HL-60/S4 treated with retinoic acid at 250 ng/mL for 4 days and 3 days (cell line): ENCODE data around the gene CACNA2D3.

Source experiments
- in situ Hi-C: fragments of 300-500 bp; cut with MboI; formaldehyde crosslinking; loops from 2 replicates; pipeline ENCODE4 v1.7.0; 2022; ENCODE audit warnings: low sequenced_read_pairs

CACNA2D3 gene

DNA sequence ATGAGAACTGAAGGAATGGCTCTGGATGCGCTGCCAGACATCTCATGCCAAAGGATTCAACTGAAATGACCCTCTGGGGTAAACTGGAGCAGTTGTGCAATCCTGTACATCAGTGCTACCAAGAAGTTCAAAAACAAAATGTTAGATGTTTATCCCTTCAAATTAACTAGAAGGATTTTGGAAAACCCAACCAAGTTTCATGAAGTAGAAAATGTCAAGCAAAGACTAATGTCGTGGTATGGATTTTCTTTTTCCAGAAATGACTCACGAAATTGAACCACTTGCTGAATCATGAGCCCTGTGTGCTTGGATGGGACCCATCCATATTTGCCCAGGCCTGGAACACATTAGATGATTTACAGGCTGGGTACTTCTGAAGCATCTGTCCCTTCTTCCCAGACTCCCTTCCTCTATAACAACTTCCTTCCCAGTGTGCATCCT lies 703.9 kb downstream of the CACNA2D3 start:
- in situ Hi-C loops: no loop called here

DNA sequence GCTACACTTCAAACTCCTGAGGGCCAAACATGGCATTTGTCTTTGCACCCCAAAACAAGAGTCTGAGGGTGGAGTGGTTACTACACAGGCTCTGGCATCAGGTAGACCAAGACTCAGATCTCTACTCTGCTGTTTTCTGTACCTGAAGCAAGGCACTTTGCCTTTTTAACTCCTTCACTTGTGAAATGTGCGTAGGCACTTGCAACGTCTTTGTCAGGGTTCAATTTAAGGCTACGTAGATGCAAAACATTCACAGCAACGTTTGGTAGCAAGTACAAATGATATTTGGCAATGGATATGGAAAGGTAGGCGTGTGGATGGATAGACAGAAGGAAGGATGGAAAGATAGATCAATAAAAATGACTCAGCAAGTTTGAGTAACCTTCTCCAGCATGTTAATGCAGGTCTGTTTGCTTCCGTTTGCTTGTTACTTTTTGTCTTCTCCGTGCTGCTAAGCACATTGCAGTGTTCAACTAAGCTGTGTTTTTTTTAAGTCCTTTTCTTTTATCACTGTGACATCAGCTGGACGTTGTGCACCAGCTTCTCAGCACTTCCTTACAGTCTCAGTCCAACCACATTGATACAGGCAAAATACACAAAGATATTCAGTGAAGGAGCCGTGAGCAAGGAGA lies 704.8 kb downstream of the CACNA2D3 start:
- in situ Hi-C loops: no loop called here

DNA sequence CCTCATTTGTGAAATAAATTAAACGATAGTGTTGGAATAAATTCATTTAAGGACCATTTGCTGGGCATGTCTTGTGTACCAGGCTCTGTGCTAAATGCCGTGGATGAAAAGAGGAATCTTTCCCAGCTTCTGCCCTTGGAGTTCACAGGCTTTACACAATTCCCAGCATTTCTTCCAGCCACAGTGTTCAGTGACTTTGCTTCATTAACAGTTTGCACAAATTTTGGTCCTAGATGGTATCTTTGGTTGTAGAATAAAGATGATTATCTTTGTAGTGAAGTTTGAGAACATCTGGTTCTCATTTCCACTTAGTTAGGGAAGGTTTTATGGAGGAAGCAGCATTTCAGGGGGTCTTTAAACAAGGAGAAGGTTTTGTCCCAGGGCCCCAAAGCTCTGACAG lies 705.4 kb downstream of the CACNA2D3 start:
- in situ Hi-C loops: no loop called here

DNA sequence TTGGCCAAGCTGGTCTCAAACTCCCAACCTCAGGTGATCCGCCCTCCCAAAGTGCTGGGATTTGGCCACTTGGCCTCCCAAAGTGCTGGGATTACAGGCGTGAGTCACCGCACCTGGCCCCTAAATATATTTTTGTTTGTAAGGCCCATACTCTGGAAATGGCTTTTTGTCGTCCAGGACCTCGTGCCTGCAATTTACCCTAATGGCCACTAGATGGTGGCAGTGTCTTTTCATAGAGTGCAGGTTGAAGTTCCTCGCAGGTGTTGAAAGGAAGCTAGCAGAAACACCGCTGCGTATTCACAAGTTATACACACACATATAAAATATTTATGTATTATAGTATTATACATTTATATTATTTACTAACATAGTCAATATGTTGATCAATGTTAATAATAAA lies 708.3 kb downstream of the CACNA2D3 start:
- in situ Hi-C loops: no loop called here

DNA sequence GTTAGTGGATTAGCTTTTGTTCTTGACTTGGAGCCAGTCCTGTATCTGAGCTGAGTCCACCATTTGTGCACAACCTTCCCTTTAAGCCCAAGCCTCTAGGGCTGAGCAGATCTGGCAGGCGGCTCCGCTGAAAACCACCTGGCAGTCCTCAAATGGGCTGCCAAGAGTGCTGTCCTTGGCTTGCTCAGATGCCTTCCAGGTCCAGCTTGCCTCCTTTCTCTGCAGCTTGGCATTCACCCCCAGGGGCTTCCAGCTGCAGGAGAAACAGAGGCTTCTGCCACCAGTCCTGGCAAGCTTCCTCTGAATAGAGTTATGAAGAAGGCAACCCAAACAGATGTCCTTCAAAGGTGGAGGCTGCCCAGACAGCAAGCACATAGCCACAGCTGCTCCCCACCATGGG lies 708.8 kb downstream of the CACNA2D3 start:
- in situ Hi-C loops: no loop called here

DNA sequence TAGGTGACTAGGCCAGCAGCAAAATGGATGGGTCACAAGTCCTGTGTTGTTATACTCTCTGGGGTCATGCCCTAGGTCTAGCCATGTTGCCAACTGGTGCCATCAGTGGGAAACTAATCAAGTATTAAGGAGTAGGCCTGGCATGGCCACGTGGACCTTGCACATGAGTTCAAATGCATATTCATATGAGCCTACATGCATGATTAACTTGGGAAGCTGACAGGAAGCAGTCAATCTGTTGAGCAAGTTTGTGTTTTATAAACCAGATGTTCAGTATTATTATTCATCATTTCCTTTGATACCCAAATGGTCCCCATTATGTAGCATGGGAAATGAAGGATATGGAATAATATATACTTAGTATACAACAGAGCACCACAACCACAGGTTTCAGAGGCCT lies 710.5 kb downstream of the CACNA2D3 start:
- in situ Hi-C loops: no loop called here

DNA sequence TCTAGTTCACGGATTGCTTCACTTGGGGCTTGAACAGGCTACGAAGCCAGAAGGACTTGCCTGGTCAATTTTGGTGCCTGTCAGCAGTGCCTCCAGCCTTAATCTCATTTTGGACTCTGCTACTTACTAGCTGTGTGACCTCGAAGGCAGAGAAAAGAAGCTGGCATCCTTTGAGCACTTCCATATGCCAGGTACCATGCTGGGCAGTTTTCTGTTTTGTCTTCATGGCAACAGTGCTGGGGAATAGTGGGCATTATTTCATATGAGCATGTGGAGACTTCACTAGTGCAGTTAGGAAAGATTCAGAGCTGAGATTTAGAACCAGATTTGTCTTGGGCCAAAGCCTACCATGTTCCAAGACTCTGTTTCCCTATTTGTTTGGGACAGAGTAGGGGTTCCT lies 713.3 kb downstream of the CACNA2D3 start:
- in situ Hi-C loops: no loop called here

DNA sequence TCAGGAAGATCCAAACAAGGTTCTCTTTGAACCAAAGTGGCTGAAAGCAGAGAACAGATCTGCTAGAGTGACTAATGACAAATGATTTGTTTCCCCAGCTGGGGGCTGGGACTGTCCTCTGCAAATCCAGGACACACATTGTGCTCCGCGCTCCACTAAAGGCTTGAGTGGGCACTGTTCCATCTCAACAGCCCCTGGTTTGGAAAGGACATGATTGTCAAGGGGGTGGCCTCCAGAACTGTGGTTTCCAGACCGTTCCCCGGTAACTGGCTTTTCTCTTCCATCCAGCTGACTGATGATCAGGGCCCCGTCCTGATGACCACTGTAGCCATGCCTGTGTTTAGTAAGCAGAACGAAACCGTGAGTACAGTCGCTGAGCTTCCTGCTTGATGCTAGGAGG lies 714.5 kb downstream of the CACNA2D3 start:
- in situ Hi-C loops: no loop called here

DNA sequence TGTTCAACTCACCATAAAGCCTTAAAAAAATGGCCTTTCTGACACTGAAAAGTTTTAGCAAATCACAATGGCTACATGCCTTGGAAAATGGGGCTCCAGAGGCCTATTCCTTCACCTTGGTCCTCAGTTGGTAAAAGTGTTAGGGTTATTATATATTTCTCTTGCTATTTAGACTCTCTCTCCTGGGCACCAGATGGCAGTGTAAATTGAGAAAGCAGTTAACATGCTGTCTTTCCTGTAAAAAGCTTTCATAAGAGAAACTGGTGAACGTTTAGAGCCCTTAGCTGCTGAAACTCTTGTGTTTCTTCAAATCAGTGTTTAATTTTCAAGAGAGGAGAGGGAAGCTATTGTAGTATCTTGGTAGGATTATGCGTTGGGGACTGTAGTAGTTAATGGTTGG lies 715.6 kb downstream of the CACNA2D3 start:
- in situ Hi-C loops: no loop called here

DNA sequence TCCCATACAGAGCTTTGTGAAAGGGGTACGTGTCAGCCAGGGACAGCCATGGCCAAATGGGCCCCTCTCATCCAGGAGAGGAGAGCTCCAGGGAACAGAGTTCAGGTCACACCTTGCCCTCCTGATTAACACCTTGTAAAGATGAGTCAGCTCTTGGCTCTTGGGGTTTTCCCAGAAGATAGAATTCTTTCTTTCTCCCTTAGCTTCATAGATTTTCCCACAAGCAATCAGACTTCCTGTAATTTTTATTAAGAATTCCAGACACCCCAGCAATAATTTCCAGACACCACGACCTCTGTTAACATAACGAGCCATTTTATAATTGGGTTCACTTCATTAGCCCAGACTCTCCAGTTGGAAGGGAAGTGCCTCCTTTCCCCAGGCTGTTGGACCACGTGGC lies 719.1 kb downstream of the CACNA2D3 start:
- in situ Hi-C loops: no loop called here

DNA sequence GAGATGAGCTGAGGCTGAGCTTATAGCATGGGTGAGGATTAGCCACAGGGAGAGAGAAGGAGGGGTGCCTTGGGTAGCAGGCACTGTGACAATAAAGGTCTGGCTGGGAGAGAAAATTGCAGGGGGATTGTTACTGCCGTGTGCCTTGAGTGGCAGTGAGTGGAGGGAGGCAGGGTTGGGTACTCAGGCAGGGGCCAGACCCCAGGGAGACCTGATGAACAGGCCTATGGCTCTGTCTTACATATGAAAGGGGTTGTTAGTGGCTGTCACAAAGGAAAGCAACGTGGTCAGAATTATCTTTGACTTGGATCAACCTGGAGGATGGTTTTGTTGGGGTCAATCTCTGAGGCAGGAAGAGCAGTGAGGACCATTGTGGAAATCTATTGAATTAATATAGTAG lies 721.0 kb downstream of the CACNA2D3 start:
- in situ Hi-C loops: no loop called here

DNA sequence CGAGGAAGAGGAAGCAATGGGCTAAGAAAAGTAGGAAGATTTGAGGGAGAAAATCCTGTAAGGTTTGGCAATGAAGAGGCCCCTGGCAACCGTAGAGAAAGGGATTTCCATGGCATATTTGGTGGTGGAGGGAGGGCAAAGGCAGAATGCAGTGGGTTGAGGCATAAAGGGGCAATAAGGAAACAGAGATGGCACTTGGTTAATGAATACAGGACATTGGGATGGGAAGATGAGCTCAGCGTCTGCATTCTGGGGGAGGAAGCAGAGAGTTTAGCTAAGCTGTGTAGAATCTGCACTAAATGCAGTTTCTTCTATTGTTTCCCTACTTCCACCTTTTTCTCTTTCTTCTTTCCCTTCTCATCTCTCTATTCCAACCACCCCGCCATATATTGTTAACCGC lies 721.9 kb downstream of the CACNA2D3 start:
- in situ Hi-C loops: no loop called here

DNA sequence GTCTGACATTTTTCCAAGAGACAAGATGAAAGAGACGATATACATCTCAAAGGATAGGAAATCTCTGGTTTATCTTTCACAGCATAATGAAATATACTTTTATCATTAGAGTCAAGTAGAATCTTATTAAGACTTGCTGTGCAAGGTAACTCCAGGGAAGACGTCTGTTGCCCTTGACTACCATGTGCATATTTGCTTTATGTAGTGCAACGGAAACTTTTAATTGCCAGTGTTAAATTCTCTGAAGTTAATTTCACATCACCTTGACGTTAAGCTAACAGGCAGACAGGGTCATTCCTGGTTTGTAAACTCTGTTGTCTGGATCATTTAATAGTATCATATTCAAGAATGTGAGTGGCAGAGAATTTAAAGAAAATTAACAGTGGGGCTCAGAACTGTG lies 722.7 kb downstream of the CACNA2D3 start:
- in situ Hi-C loops: no loop called here

DNA sequence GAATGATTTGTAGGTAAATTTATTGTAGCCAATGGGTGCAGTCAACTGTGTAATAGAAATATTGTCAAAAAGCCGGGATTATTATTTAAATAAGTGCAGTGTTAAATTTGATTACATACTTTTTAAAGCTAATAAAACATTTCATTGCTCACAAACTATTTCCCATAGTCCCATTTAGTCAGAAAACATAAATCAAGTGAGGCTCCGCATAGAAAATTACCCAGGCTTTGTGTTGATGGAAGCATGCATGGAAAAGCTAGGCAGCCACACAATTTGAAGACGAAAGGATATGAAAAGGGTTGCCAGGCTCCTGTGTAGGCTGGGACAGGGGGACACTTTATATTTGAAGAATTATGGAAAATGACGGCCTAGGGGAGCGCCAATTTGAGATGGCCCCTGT lies 723.2 kb downstream of the CACNA2D3 start:
- in situ Hi-C loops: no loop called here

DNA sequence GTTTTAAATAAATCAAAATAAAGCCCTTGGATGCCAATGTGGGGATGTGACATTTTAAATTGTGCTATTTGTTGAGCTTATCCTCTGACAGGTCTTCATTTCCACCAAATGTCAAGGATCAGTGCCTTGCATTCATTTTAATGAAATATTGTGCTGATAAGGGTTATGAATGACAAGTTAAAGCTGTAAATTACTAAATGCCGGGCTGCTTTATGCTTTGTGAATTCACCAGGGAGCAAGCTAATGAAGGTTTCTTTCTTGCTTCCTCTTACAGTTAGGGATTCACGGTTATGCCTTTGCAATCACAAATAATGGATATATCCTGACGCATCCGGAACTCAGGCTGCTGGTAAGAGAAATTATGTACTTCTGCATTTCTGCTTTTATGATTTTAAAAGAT lies 723.8 kb downstream of the CACNA2D3 start:
- in situ Hi-C loops: no loop called here

DNA sequence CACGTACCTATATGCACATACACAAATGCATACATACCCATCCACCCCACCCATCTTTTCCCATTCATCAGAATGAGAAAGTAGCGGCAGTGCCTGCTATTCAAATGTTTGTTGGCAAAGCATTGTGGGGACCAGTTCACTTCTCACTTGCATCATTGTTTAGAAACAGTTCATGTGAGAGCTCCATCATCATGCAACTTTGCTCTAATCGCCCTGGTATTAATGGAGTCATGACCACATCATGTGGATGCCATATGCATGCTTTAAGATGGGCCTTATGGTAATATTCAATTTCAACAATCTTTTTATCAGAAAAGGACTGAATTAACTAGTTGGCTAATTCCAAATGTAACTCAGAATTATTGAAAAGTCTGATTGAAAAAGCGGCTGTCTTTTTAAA lies 725.0 kb downstream of the CACNA2D3 start:
- in situ Hi-C loops: no loop called here

DNA sequence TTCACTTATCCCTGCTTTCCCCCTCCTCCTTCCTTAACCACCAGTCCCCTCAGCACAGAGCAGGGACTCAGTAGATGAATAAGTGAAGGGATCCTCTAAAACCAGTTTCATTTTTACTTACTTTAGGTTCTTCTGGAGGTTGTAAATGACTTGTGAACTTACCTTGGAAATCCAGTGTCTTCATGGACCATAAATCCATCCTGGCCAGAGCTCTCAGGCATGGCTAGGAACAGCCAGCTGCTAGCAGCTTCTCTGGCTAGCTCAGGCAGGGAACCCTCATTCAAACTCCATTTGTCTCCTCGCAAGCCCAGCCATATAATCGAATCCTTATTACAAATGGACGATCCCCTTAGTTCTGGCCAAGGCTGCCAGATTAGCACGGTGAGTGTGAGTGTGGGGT lies 727.0 kb downstream of the CACNA2D3 start:
- in situ Hi-C loops: no loop called here

DNA sequence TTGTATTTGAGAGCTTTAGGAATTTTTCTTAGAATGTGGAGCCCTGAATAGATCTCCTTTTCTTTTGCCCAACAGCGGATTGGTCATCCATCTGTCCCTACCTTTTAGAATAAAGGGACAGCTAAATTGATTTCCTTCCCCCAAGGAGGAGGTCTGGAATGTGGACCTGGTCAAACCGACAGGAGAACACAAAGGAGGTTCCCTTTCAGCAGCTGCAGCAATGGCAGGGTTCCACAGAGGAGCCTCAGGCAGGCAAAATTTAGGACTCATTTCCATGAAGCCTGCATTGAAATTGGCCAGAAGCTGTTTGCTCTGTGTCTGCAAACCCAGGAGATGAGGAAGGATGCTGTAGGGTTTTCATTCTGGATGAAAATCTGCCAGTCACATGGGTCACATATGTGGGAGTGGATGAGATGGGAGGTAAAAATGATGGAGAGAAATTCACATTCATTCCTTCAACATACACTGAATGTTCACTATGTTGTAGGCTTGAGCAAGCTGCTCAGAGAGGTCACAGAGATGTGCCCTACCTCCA lies 728.2 kb downstream of the CACNA2D3 start:
- in situ Hi-C loops: no loop called here

DNA sequence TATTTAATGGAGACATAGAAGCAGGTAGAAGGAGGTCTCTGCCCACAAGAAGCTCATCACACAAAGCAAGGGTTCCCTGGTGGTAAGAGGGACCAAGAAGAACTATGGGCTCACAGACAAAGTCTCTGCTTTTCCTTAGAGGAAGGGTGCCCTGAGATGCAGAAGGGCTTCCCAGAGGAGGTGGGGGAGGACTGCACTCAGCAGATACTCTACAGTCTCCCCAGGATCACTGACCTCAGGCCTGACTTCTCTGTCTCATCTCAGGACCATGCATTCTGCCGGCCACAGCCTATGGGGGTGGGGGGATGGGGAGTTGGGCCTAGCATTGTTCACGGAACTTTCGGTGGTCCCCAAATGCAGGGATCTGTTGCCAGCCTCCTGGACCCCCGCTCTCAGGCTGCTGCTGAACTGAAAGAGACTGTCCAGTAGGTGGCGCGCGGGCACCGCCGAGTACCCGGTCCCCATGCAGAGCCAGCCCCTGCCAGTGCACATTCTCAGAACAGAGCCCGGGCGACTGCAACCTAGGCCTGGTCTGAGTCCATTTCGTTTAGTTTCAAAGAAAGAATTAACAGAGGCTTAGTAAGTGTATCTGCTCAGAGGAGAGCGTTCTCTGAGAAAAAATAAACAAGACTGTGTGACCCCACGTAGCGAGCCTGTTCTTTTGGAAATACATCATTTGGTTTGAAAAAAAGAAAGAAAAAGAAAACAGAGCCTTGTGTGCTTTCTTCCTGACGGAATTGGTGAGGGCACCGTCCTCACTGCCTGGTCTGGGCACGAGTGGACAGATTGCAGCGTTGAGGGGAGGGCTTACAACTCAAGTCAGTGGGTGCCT lies 731.4 kb downstream of the CACNA2D3 start:
- in situ Hi-C loops: no loop called here

DNA sequence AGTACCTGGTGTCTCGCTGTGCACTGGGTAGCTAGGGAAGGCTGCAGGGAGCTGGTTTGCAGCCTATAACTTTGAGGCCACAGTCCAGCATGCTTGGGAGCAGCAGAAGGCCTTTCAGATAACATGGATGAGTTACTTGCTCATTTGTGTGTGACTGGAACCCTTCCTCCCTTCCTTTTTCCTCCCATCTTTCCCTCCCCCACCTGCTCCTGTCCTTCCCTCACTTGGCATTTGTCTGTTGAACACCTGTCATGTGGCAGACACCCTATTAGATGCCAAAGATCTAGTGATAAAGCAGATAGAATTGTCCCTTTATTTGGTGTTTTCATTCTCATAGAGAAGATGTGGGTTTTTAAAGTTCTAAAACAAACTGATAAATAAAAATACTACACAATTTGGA lies 733.9 kb downstream of the CACNA2D3 start:
- in situ Hi-C loops: no loop called here

DNA sequence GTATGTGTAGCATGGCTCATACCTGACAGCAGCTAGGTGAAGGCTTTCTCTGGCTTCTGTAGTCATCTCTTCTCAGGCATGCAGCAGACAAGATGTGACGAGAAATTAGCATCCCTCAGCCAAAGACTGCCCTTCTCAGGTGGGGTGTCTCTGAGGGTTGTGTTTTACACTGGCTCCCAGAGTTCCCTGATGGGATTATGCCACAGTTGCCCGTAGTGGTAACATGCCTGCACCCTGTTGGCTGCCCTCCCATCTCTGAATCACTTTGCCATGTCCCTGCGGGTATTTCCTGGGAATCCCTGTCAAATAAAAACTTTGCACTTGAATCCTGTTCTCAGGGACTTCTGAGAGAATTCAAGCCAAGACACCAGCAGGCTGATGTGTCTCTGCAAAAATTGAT lies 735.0 kb downstream of the CACNA2D3 start:
- in situ Hi-C loops: no loop called here

DNA sequence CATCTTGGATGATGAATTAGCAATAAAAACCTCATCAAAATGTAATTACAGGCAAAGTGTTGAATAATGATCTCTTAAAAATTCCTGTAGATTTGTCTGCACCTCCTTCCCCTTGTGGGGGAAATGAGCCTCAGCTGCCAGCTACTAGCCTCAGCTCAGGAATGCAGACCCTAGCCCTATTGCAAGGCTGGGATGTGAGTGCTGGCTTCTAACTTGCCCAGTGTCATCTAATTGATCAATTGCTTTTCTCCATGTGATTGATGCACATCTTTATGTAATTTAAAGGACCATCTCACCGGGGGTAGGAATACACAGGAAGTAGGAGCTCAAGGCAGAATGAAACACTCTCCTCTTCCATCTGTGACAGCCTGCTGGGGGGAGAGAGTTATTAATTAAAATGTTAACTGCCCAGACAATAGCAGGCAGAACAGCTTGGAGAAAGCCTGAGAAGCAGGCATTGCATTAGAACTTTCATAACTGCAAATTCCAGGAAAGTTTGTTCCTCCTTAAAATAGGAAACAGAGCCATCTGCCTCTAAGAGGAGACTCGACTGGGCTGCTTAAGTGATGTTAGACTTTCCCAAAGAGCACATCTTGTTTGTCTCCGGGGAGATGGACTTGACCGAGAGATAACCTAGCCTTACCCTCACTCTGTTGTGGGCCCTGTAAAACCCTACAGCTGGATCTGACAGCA lies 735.9 kb downstream of the CACNA2D3 start:
- in situ Hi-C loops: no loop called here
